ENCODE measurements around the gene RHBDD1.

DNA sequence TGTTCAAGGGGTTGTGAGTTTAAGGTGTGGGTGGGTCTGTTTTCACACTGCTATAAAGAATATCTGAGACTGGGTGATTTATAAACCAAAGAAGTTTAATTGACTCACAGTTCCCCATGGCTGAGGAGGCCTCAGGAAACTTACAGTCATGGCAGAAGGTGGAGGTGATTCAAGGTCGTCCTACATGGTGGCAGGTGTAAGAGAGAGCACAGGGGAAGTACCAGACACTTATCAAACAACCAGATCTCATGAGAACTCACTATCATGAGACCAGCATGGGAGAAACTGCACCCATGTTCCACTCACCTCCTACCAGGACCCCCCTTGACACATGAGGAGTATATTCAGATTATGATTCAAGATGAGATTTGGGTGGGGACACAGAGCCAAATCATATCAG, 38.0 kb downstream of the RHBDD1 start:
- TF ChIP-seq, protein P1, sequence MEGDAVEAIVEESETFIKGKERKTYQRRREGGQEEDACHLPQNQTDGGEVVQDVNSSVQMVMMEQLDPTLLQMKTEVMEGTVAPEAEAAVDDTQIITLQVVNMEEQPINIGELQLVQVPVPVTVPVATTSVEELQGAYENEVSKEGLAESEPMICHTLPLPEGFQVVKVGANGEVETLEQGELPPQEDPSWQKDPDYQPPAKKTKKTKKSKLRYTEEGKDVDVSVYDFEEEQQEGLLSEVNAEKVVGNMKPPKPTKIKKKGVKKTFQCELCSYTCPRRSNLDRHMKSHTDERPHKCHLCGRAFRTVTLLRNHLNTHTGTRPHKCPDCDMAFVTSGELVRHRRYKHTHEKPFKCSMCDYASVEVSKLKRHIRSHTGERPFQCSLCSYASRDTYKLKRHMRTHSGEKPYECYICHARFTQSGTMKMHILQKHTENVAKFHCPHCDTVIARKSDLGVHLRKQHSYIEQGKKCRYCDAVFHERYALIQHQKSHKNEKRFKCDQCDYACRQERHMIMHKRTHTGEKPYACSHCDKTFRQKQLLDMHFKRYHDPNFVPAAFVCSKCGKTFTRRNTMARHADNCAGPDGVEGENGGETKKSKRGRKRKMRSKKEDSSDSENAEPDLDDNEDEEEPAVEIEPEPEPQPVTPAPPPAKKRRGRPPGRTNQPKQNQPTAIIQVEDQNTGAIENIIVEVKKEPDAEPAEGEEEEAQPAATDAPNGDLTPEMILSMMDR (IDR thresholded peaks at IDR 0.05) = no peak
- TF ChIP-seq POLR2A (IDR thresholded peaks at IDR 0.05) = no peak

All from uterus (tissue), 2 donors.